Heart right ventricle (tissue), 16 donors: ENCODE data around the gene NCBP3. TPM values are rescaled to one million over a fixed set of nuclear protein-coding genes. Genes with fewer than 3 reads are reported as not detected.

Experiments
- ATAC-seq, 8 donors: fragments of 200-7000 bp; cut with Tn5 transposase; one replicate each; pipeline ENCODE4 v1.9.1; 2020; ENCODE audit warnings: mild to moderate bottlenecking in 8 of 8, moderate library complexity in 8 of 8, moderate number of reproducible peaks in 1 of 8
- DNase-seq, 2 donors: peaks; one replicate each; pipeline ENCODE4 v3.0.0-alpha.2; 2020
- H3K27ac ChIP-seq, 10 donors: fragments of 200-600 bp; sonication (generic) in 2 of 10; one replicate each; pipeline versions ENCODE4 v1.5.0 to v1.8.0; 2020 to 2022; ENCODE audit warnings: mild to moderate bottlenecking in 3 of 10
- H3K27me3 ChIP-seq, 7 donors: fragments of 200-600 bp; one replicate each; pipeline ENCODE4 v1.8.0; 2021 to 2022; ENCODE audit warnings: mild to moderate bottlenecking in 2 of 7
- H3K36me3 ChIP-seq, 9 donors: fragments of 200-600 bp; sonication (generic) in 1 of 9; one replicate each; pipeline versions ENCODE4 v1.5.0 to v1.8.0; 2020 to 2022; ENCODE audit warnings: mild to moderate bottlenecking in 2 of 9
- H3K4me1 ChIP-seq, 9 donors: fragments of 200-600 bp; sonication (generic) in 1 of 9; one replicate each; pipeline versions ENCODE4 v1.5.0 to v1.8.0; 2020 to 2022; ENCODE audit warnings: mild to moderate bottlenecking in 4 of 9
- H3K4me3 ChIP-seq, 10 donors: fragments of 200-600 bp; sonication (generic) in 2 of 10; one replicate each; pipeline versions ENCODE4 v1.5.0 to v1.8.0; 2020 to 2022; ENCODE audit warnings: mild to moderate bottlenecking in 7 of 10, moderate library complexity in 2 of 10
- H3K9me3 ChIP-seq, 11 donors: fragments of 200-600 bp in 10 of 11; sonication (generic) in 2 of 11; one replicate each; pipeline versions ENCODE4 v1.5.0 to v1.8.0; 2013 to 2022; ENCODE audit warnings: mild to moderate bottlenecking in 2 of 11, control low read depth in 1 of 11, moderate library complexity in 1 of 11
- CTCF ChIP-seq, 9 donors: fragments of 200-600 bp; sonication (generic) in 2 of 9; IDR thresholded peaks; one replicate each; pipeline versions ENCODE4 v1.5.0 to v1.8.0; 2021 to 2022; ENCODE audit warnings: antibody characterized with exemption in 9 of 9, mild to moderate bottlenecking in 5 of 9, moderate library complexity in 1 of 9
- WGBS, 2 donors: extraction: QIAGEN DNeasy Blood & Tissue Kit; methylation state at CpG; one replicate each; pipeline ENCODE4 v1.1.7; 2013; ENCODE audit warnings: inconsistent platforms in 1 of 2; 5-methylcytosine and 5-hydroxymethylcytosine counted together
- intact Hi-C, 10 donors: fragments of 100-400 bp; cut with DNase I; formaldehyde crosslinking; loops; one replicate each; pipeline versions ENCODE4 v1.11.1 to v1.14.2; 2022
- polyA plus RNA-seq, 2 donors: library from polyadenylated mRNA; stranded (reverse); fragments of 200-250 nt; gene quantifications; one replicate each; pipeline ENCODE4 v1.2.3, GENCODE V29; 2013
- total RNA-seq, 10 donors: library from RNA; stranded (reverse); fragmentation: NEBNext Ultra II Directional in 3 of 10; extraction: Animal tissue kit (Norgen Biotek cat#: 25700) in 3 of 10; gene quantifications; one replicate each; pipeline versions ENCODE4 v1.2.1 to v1.2.4, GENCODE V29; 2021 to 2023
- donor health status: Arrhythmogenic right ventricular cardiomyopathy.
- donor health status: ischemic (EF 13 %, LVEDD 7.1; RV severe dilation, severe dysfunction).
- donor health status: healthy with polysubstance abuse.
- donor health status: DM: no; HTN: yes; CAD: no.
- donor health status: DM: no; HTN: no; CAD: no.
- donor health status: ischemic (EF 25% LVEDD 6.9; RV normal size, moderate dysfunction).
- donor health status: ischemic (EF 25% LVEDD 5.7; RV mildly dilated, moderate dysfunction).
- donor health status: healthy.
- donor health status: DM: yes; HTN: yes; CAD: no.
- donor health status: Ischemic cardiomyopathy.
- donor health status: ischemic (EF 35%, LVEDD 5.7; RV mildly dilated, moderate dysfunction).
- donor health status: nonischemic (EF 11% LVEDD 7.7; RV severe dilation, severe dysfunction).
- donor health status: DM: yes; HTN: yes; CAD: no.
- donor health status: PGD.
- donor health status: ischemic (EF 29% LVEDD 5.4; RV normal size, mild dysfunction).
- donor health status: nonischemic (EF 23%, LVEDD 6.1; RV moderate dilation, normal function).

NCBP3 gene
- total and polyA plus RNA-seq, 12 donors = 7.3 to 30.9 (median 21.0) TPM

GRCh38 chr17:3888343-3889171 is 42.5 kb upstream of the NCBP3 start:
- H3K9me3 ChIP-seq = no peaks in the 10 kb centered on the region
- peak; percentile 72 to 86 for DNase-seq
- WGBS, 2 donors = 58 to 62% methylated on average over 44 to 50 of the region's 50 CpGs
- peak in 1 of 9 donors; percentile 6 for TF ChIP-seq CTCF (IDR thresholded peaks at IDR 0.05)
- intact Hi-C loops = no loop called here
- H3K27me3 ChIP-seq = no peaks in the 10 kb centered on the region
- H3K27ac ChIP-seq = peak overlapping the region in 9 of 10 donors; percentile 62 to 93 (median 82)
- peaks cover 21 to 77% (median 65%) of the 10 kb centered on the region in 9 donors for H3K4me1 ChIP-seq
- peak overlapping the region in 1 of 10 donors; percentile 3 for H3K4me3 ChIP-seq
- H3K36me3 ChIP-seq = peaks cover 0 to 18% (median 6%) of the 10 kb centered on the region in 9 donors
- peak; percentile 12 to 76 (median 44) for ATAC-seq

GRCh38 chr17:3887804-3888203 is 41.8 kb upstream of the NCBP3 start:
- no peak for TF ChIP-seq CTCF (IDR thresholded peaks at IDR 0.05)
- intact Hi-C loops = no loop called here
- H3K9me3 ChIP-seq = no peaks in the 10 kb centered on the region
- H3K27me3 ChIP-seq = no peaks in the 10 kb centered on the region
- 64 to 80% methylated on average over 9 of the region's 9 CpGs for WGBS, 2 donors
- no peak for ATAC-seq
- peaks cover 0 to 26% (median 6%) of the 10 kb centered on the region in 9 donors for H3K36me3 ChIP-seq
- H3K4me3 ChIP-seq = no peak overlapping the region
- peaks cover 21 to 74% (median 61%) of the 10 kb centered on the region in 9 donors for H3K4me1 ChIP-seq
- DNase-seq = no peak
- peak overlapping the region in 9 of 10 donors; percentile 62 to 93 (median 82) for H3K27ac ChIP-seq

DNA sequence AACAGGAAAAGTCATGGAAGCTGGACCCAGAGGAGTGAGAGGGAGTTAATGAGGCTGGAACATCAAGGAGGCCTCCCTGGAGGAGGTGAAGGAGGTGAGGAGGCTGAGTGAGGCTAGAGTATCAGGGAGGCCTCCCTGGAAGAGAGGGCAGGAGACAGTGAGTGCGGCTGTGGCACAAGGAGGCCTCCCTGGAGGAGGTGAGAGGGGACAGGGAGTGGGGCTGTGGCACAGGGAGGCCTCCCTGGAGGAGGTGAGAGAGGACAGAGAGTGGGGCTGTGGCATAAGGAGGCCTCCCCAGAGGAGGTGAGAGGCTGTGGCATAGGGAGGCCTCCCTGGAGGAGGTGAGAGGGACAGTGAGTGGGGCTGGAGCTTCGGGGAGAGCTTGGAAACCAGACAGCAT is 41.3 kb upstream of the NCBP3 start:
- no peak for TF ChIP-seq CTCF (IDR thresholded peaks at IDR 0.05)
- WGBS, 2 donors = 71 to 78% methylated on average over 2 of the region's 2 CpGs
- no peak for ATAC-seq
- intact Hi-C loops = no loop called here
- peak overlapping the region in 8 of 10 donors; percentile 32 to 93 (median 77) for H3K27ac ChIP-seq
- no peak overlapping the region for H3K4me3 ChIP-seq
- peaks cover 18 to 72% (median 58%) of the 10 kb centered on the region in 9 donors for H3K4me1 ChIP-seq
- no peaks in the 10 kb centered on the region for H3K27me3 ChIP-seq
- H3K36me3 ChIP-seq = peaks cover 0 to 30% (median 6%) of the 10 kb centered on the region in 9 donors
- no peaks in the 10 kb centered on the region for H3K9me3 ChIP-seq
- DNase-seq = no peak

DNA sequence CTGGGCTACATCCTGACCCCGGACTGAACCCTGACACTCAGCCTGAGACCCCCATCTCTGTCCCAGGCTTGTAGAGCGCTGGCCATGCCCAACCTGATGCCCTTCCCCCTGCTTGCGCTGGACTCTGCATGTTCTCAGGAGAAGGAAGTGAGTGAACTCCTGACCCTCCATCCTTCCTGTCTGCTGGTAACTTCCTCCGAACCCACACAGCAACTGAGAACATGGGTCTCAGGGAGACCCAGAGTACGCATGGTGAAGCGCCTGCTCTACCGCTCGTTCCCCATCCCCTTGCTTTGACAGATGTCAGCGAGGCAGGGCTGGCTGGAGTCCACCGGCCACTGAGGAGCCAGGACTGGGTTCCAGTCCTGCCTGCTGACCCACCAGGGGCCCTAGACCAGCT is 40.7 kb upstream of the NCBP3 start:
- WGBS, 2 donors = 62 to 65% methylated on average over 10 of the region's 10 CpGs

More for the DNA sequence above, 40.7 kb upstream of the NCBP3 start:
- Histone ChIP-seq H3K4me3 (peak overlapping the region in 1 of 10 donors; percentile 5), H3K9me3 (no peaks in the 10 kb centered on the region), H3K27ac (peak overlapping the region in 7 of 10 donors; percentile 32 to 93 (median 79)), H3K4me1 (peaks cover 15 to 68% (median 52%) of the 10 kb centered on the region in 9 donors), H3K27me3 (no peaks in the 10 kb centered on the region), H3K36me3 (peaks cover 0 to 36% (median 6%) of the 10 kb centered on the region in 9 donors)
- TF ChIP-seq CTCF (IDR thresholded peaks at IDR 0.05) = no peak
- ATAC-seq = peak in 6 of 8 donors; percentile 19 to 55 (median 35)
- DNase-seq = peak in 1 of 2 donors; percentile 38
- intact Hi-C loops = no loop called here
